ENCODE data around the gene TMEM131.

TMEM131 gene

DNA sequence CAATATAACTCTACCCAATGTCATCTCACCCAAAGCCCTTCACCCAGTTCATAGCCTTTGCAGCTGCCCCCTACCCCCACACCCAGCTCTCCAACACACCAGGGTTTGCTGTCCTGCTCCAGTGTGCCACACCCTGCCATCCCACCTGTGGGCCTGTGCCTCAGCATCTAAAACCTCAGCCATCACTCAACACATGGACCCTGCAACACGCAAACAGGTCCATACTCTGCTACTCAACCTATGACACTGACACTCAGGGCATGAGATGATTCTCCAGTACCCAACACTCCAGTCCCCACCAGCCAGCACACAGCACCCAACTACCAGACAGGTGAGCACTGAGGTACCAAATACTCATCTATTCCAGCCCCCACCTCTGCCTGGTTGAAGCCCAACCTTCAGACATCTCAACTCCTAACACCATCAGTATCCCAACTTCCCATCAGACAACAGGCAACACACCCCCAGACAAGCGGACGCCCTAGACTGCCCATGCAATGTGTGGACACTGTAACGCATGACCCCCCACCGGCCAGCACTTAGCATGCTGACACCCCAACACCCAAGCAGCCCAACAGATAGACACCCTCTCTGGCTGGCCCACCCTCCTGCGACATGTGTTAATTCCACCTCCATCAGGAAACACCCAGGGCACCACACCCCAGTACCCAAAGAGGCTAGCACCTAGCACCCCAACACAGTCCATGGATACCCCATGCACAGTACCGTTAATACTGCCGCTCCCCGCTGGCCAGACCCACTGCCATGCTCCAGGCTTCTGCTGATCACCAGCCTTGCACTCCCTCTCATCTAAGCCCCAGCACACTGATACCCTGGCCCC is 257.3 kb downstream of the TMEM131 start:
- no peak overlapping the region for H3K4me3 ChIP-seq (ENCODE audit: low read length)
- TF ChIP-seq CTCF (conservative IDR thresholded peaks at IDR 0.05; ENCODE audit: low read length) = no peak
- DNase-seq (ENCODE audit: low read depth) = no peak

DNA sequence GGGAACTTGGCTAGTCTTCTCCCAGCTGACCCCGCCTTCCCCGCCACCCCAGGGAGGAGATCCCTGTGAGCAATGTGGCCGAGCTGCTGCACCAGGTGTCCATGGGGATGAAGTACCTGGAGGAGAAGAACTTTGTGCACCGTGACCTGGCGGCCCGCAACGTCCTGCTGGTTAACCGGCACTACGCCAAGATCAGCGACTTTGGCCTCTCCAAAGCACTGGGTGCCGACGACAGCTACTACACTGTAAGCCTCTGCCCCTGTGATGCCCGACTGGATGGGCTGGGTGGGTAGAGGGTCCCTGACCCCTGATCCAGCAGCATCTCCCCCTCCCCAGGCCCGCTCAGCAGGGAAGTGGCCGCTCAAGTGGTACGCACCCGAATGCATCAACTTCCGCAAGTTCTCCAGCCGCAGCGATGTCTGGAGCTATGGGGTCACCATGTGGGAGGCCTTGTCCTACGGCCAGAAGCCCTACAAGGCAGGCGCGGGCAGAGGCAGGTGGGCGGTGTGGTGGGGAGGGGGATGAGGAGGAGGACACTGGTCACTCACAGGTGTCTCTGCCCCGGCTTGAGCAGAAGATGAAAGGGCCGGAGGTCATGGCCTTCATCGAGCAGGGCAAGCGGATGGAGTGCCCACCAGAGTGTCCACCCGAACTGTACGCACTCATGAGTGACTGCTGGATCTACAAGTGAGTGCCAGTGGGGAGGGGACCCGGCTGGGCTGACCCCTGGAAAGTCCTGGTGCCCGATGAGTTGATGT is 258.1 kb downstream of the TMEM131 start:
- no peak for TF ChIP-seq CTCF (conservative IDR thresholded peaks at IDR 0.05; ENCODE audit: low read length)
- H3K4me3 ChIP-seq (ENCODE audit: low read length) = no peak overlapping the region
- DNase-seq (ENCODE audit: low read depth) = no peak

- no peak for TF ChIP-seq CTCF (conservative IDR thresholded peaks at IDR 0.05; ENCODE audit: low read length)
- H3K4me3 ChIP-seq (ENCODE audit: low read length) = no peak overlapping the region
- DNase-seq (ENCODE audit: low read depth) = no peak
These were observed 259.0 kb downstream of the TMEM131 start for GRCh38 chr2:97736608-97737330.

DNA sequence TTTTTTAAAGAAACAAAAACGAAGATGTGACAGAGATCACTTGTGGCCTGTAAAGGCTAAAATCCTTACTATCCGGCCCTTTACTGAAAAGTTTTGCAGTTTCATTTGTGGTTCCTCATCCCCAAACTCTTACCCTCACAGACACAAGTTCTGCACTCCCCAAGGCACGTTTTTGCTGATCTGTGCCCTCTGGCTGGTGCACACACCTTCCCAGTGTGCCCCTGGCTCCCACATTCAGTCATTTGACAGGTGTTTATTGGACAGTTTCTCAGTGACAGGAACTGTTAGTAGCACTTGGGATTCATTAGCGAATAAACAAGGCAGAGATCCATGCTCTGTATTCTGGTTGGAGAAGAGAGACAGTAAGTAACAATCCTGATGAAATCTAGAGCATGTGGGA is 259.6 kb downstream of the TMEM131 start:
- TF ChIP-seq CTCF (conservative IDR thresholded peaks at IDR 0.05; ENCODE audit: low read length) = no peak
- DNase-seq (ENCODE audit: low read depth) = no peak
- H3K4me3 ChIP-seq (ENCODE audit: low read length) = no peak overlapping the region

DNA sequence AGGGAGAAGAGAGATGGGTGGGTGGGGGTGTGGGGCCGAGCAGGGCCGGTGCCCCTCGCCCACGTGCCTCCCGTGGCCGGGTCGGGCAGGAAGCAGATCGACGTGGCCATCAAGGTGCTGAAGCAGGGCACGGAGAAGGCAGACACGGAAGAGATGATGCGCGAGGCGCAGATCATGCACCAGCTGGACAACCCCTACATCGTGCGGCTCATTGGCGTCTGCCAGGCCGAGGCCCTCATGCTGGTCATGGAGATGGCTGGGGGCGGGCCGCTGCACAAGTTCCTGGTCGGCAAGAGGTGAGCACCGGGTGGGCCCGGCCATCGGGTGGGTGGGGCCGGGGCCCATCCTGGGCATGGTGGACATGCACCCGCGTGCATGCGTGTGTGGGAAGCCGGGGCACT is 260.6 kb downstream of the TMEM131 start:
- no peak for TF ChIP-seq CTCF (conservative IDR thresholded peaks at IDR 0.05; ENCODE audit: low read length)
- DNase-seq (ENCODE audit: low read depth) = no peak

DNA sequence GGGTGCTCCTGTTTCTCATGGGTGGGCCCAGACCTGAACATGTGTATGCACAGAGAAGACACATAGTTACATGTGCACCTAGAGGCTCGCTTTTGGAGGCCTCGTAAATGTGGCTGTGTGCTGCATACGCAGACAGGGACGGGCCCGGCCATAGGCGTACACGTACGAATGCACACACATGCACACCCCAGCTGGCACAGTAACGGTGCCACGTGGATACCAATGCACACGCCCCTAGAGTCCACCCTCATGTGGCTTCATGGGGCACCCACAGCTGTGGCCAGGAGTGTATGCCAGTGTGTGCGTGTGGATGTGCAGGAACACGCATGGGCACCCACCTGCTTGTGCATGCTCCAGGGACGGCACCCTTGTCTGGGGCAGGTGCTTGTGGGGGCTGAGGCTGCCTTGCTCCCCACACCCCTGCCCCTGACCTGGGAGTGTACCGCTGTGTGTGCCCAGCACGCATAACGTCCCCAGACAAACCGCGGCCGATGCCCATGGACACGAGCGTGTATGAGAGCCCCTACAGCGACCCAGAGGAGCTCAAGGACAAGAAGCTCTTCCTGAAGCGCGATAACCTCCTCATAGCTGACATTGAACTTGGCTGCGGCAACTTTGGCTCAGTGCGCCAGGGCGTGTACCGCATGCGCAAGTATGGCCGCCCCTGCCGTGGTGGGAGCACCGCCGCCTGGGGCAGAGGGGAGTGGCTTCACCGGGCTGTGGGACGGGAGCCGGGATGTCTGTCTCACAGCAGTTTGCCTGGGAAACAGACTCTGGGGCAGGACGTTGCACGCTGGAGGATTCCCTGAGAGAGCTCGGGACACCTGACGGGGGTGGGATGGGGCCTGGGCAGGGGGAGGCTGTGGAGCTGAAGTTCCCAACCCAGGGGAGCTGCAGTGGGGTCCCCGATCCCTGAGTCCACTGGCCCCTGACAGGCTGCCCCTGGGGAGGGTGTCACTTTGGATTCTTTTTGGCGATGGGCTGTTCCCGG is 261.4 kb downstream of the TMEM131 start:
- no peak for TF ChIP-seq CTCF (conservative IDR thresholded peaks at IDR 0.05; ENCODE audit: low read length)

More for the DNA sequence above, 260.6 kb downstream of the TMEM131 start:
- no peak overlapping the region for H3K4me3 ChIP-seq (ENCODE audit: low read length)

More for the DNA sequence above, 261.4 kb downstream of the TMEM131 start:
- DNase-seq (ENCODE audit: low read depth) = no peak
- H3K4me3 ChIP-seq (ENCODE audit: low read length) = no peak overlapping the region

All from AG10803 (cell line).